ENCODE data around the gene PSME1.

DNA sequence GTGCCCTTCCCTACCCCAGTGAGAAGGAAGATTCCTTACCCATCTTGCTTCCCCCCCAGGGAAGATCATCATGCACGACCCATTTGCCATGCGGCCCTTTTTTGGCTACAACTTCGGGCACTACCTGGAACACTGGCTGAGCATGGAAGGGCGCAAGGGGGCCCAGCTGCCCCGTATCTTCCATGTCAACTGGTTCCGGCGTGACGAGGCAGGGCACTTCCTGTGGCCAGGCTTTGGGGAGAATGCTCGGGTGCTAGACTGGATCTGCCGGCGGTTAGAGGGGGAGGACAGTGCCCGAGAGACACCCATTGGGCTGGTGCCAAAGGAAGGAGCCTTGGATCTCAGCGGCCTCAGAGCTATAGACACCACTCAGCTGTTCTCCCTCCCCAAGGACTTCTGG is 32.5 kb upstream of the PSME1 start:
- TF ChIP-seq, protein P1, sequence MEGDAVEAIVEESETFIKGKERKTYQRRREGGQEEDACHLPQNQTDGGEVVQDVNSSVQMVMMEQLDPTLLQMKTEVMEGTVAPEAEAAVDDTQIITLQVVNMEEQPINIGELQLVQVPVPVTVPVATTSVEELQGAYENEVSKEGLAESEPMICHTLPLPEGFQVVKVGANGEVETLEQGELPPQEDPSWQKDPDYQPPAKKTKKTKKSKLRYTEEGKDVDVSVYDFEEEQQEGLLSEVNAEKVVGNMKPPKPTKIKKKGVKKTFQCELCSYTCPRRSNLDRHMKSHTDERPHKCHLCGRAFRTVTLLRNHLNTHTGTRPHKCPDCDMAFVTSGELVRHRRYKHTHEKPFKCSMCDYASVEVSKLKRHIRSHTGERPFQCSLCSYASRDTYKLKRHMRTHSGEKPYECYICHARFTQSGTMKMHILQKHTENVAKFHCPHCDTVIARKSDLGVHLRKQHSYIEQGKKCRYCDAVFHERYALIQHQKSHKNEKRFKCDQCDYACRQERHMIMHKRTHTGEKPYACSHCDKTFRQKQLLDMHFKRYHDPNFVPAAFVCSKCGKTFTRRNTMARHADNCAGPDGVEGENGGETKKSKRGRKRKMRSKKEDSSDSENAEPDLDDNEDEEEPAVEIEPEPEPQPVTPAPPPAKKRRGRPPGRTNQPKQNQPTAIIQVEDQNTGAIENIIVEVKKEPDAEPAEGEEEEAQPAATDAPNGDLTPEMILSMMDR (IDR thresholded peaks at IDR 0.05; ENCODE audit: insufficient read depth, low read length, poor library complexity, severe bottlenecking): no peak
- no peak for TF ChIP-seq EZH2phosphoT487 (conservative IDR thresholded peaks at IDR 0.05; ENCODE audit: low read length)

Data from SU-DHL-6 (cell line).